SK-N-SH (cell line): Measurements from ENCODE around the gene TBL1Y. TPM values are rescaled to one million over a fixed set of nuclear protein-coding genes. Genes with fewer than 3 reads are reported as not detected.

ENCODE experiments used
- CTCF ChIA-PET: fragments of 300-600, 350-600 bp; formaldehyde crosslinking; extraction: SDS; loops from one replicate; lab custom pipeline; 2021; lab: Yijun Ruan, JAX
- POLR2A ChIA-PET: fragments of 350-600 bp; sonication (Branson Sonifier 250); formaldehyde crosslinking; extraction: SDS; loops from one replicate; lab custom pipeline; 2020; ENCODE audit warnings: antibody characterized with exemption, inconsistent platforms; lab: Yijun Ruan, JAX
- DNase-seq: peaks from one replicate; pipeline ENCODE4 v3.0.0; 2012
- H2AFZ ChIP-seq: fragments of 200-600 bp; sonication (generic); 2 replicates; pipeline ENCODE4 v1.8.1; 2016; ENCODE audit warnings: antibody characterized with exemption, mild to moderate bottlenecking, low read depth
- H3F3A ChIP-seq: fragments of 200-600 bp; sonication (generic); replicated peaks from 2 replicates; pipeline ENCODE3; 2016; ENCODE audit warnings: antibody characterized with exemption, mild to moderate bottlenecking; ENCODE audit not compliant: insufficient read depth
- H3K27ac ChIP-seq, 2 experiments: fragments of 200-500 bp in 1 of 2; fragments of 200-600 bp in 1 of 2; sonication (Bioruptor generic) in 1 of 2; sonication (generic), shearing (Covaris generic) in 1 of 2; 2 replicates each; pipeline versions ENCODE4 v1.5.1 to v1.6.1; 2014 to 2016; ENCODE audit warnings: low read depth in 2 of 2, inconsistent platforms in 1 of 2, low read length in 1 of 2, mild to moderate bottlenecking in 1 of 2, mixed read lengths in 1 of 2
- H3K27me3 ChIP-seq: fragments of 200-600 bp; sonication (generic), shearing (Covaris generic); 2 replicates; pipeline ENCODE4 v1.6.1; 2016; ENCODE audit warnings: mixed run types; ENCODE audit not compliant: insufficient read depth
- H3K36me3 ChIP-seq, 2 experiments: fragments of 200-500 bp in 1 of 2; fragments of 200-600 bp in 1 of 2; sonication (Bioruptor generic) in 1 of 2; sonication (generic) in 1 of 2; replicated peaks in 1 of 2; 2 replicates each; pipeline versions ENCODE3 to v1.5.1; 2014 to 2016; ENCODE audit warnings: low read length in 1 of 2, mild to moderate bottlenecking in 1 of 2; ENCODE audit not compliant: insufficient read depth in 2 of 2, control insufficient read depth in 1 of 2
- H3K4me1 ChIP-seq, 2 experiments: fragments of 200-500 bp in 1 of 2; fragments of 200-600 bp in 1 of 2; sonication (Bioruptor generic) in 1 of 2; sonication (generic), shearing (Covaris generic) in 1 of 2; 2 replicates each; pipeline versions ENCODE4 v1.5.1 to v1.6.1; 2014 to 2016; ENCODE audit warnings: low read depth in 1 of 2, low read length in 1 of 2, mixed run types in 1 of 2; ENCODE audit not compliant: insufficient read depth in 2 of 2, control insufficient read depth in 1 of 2
- H3K4me2 ChIP-seq: fragments of 200-600 bp; sonication (generic), shearing (Covaris generic); 2 replicates; pipeline ENCODE4 v1.6.1; 2017; ENCODE audit warnings: mixed run types
- H3K4me3 ChIP-seq, 2 experiments: fragments of 200-500 bp in 1 of 2; fragments of 200-600 bp in 1 of 2; sonication (Bioruptor generic) in 1 of 2; sonication (generic), shearing (Covaris generic) in 1 of 2; 2 replicates each; pipeline versions ENCODE4 v1.5.1 to v1.8.1; 2014 to 2016; ENCODE audit warnings: low read depth in 2 of 2, inconsistent platforms in 1 of 2, low read length in 1 of 2, mild to moderate bottlenecking in 1 of 2, mixed read lengths in 1 of 2, moderate library complexity in 1 of 2
- H3K79me2 ChIP-seq: fragments of 200-600 bp; sonication (generic); 2 replicates; pipeline ENCODE4 v1.8.1; 2017; ENCODE audit warnings: mild to moderate bottlenecking; ENCODE audit not compliant: insufficient read depth
- H3K9ac ChIP-seq: fragments of 200-600 bp; sonication (generic); 2 replicates; pipeline ENCODE4 v1.6.1; 2017; ENCODE audit warnings: mixed run types
- H3K9me2 ChIP-seq: fragments of 200-600 bp; sonication (generic); 2 replicates; pipeline ENCODE4 v1.6.1; 2017; ENCODE audit warnings: mixed run types
- H3K9me3 ChIP-seq: fragments of 200-600 bp; sonication (generic); 2 replicates; pipeline ENCODE4 v1.6.1; 2017; ENCODE audit warnings: mixed run types, mild to moderate bottlenecking, moderate library complexity
- H4K20me1 ChIP-seq: fragments of 200-600 bp; sonication (generic); 2 replicates; pipeline ENCODE4 v1.6.1; 2017; ENCODE audit warnings: mild to moderate bottlenecking, mixed run types; ENCODE audit not compliant: insufficient read depth
- CHD2 ChIP-seq: fragments of 150-350 bp; IDR thresholded peaks from 2 replicates; pipeline ENCODE4 v1.6.1; 2018; ENCODE audit warnings: low read length; ENCODE audit not compliant: partially characterized antibody
- ELF1 ChIP-seq: IDR thresholded peaks from 2 replicates; pipeline ENCODE4 v1.4.0; 2012
- FOXM1 ChIP-seq: IDR thresholded peaks from 2 replicates; pipeline ENCODE4 v1.4.0; 2012; ENCODE audit warnings: low read depth, mild to moderate bottlenecking
- JUND ChIP-seq: IDR thresholded peaks from 2 replicates; pipeline ENCODE4 v1.4.0; 2012
- MEF2A ChIP-seq: IDR thresholded peaks from 2 replicates; pipeline ENCODE4 v1.4.0; 2012; ENCODE audit warnings: low read depth, borderline replicate concordance
- NRF1 ChIP-seq: IDR thresholded peaks from 2 replicates; pipeline ENCODE4 v1.6.1; 2012; ENCODE audit warnings: low read depth, mild to moderate bottlenecking, low read length
- POLR2AphosphoS5 ChIP-seq: IDR thresholded peaks from 2 replicates; pipeline ENCODE4 v1.6.1; 2012; ENCODE audit warnings: low read depth, low read length
- RAD21 ChIP-seq: IDR thresholded peaks from 2 replicates; pipeline ENCODE4 v1.6.1; 2012; ENCODE audit warnings: mild to moderate bottlenecking, low read length
- RFX5 ChIP-seq: IDR thresholded peaks from 2 replicates; pipeline ENCODE4 v1.6.1; 2012; ENCODE audit warnings: mild to moderate bottlenecking, improper control_type of control experiment, low read length
- SIN3A ChIP-seq: IDR thresholded peaks from 2 replicates; pipeline ENCODE4 v1.6.1; 2012; ENCODE audit warnings: low read depth, mild to moderate bottlenecking, low read length, moderate library complexity, borderline replicate concordance
- YY1 ChIP-seq: IDR thresholded peaks from 2 replicates; pipeline ENCODE4 v1.4.0; 2012; ENCODE audit warnings: low read depth, mild to moderate bottlenecking
- WGBS: methylation state at CpG from one replicate; pipeline ENCODE4 v1.1.6; 2017; ENCODE audit warnings: low lambda C conversion rate; 5-methylcytosine and 5-hydroxymethylcytosine counted together
- polyA plus RNA-seq, 3 experiments: library from polyadenylated mRNA; depleted of rRNA; stranded (reverse); fragments of >200 nt; gene quantifications; 2 replicates each; pipeline ENCODE4 v1.2.3, GENCODE V29; 2012
- TF ChIP-seq, protein P1 (sequence below): IDR thresholded peaks from 2 replicates; pipeline ENCODE4 v1.4.0; 2012; ENCODE audit warnings: low read depth, borderline replicate concordance
- TF ChIP-seq, protein P2 (sequence below): IDR thresholded peaks from 2 replicates; pipeline ENCODE4 v1.6.1; 2012; ENCODE audit warnings: mild to moderate bottlenecking, low read depth, low read length, moderate library complexity

Gene TBL1Y
- polyA plus RNA-seq, 1 of the 3 experiments (the other 2 are of a cell fraction): not detected

DNA sequence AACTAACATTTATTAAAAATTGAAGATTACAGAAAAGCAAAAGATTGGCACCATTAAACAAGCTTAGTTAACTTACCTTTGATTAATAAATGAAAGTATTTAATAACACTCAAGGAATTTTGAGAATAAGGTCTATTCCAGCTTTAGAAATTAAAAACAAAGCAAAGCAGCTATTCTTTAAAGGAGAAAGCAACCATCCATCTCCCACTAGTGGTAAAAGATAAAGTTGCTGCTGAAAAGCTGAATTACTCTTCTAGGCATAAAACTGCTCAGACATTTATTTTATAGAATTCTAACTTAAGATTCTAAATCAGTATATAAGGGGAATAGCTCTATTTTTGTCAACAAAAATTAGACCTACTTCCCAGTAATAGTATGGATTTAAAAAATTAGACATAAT, 37.2 kb downstream of the TBL1Y start (continued):
- TF ChIP-seq RFX5: no peak
- TF ChIP-seq JUND: no peak
- no peak for TF ChIP-seq NRF1
- TF ChIP-seq, protein P1, sequence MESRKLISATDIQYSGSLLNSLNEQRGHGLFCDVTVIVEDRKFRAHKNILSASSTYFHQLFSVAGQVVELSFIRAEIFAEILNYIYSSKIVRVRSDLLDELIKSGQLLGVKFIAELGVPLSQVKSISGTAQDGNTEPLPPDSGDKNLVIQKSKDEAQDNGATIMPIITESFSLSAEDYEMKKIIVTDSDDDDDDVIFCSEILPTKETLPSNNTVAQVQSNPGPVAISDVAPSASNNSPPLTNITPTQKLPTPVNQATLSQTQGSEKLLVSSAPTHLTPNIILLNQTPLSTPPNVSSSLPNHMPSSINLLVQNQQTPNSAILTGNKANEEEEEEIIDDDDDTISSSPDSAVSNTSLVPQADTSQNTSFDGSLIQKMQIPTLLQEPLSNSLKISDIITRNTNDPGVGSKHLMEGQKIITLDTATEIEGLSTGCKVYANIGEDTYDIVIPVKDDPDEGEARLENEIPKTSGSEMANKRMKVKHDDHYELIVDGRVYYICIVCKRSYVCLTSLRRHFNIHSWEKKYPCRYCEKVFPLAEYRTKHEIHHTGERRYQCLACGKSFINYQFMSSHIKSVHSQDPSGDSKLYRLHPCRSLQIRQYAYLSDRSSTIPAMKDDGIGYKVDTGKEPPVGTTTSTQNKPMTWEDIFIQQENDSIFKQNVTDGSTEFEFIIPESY: no peak
- TF ChIP-seq POLR2AphosphoS5: no peak
- TF ChIP-seq CHD2: no peak
- TF ChIP-seq ELF1: no peak
- no peak for TF ChIP-seq MEF2A
- no peak for TF ChIP-seq SIN3A

DNA sequence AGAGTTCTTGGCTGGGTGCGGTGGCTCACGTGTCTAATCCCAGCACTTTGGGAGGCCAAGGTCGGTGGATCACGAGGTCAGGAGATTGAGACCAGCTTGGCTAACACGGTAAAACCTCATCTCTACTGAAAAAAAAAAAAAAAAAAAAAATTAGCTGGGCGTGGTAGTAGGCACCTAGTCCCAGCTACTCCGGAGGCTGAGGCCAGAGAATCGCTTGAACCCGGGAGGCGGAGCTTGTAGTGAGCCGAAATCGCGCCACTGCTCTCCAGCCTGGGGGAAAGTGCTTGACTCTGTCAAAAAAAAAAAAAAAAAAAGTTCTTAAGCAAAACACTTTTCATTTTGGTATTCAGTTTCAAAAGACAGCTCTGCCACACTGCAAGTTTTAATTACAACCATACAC, 37.9 kb downstream of the TBL1Y start:
- CTCF ChIA-PET: no interaction called here

More for the DNA sequence above, 37.9 kb downstream of the TBL1Y start:
- H2AFZ ChIP-seq: no peak overlapping the region
- WGBS: no CpG with 5 or more reads among the region's 13 CpGs
- H3K4me3 ChIP-seq: no peak overlapping the region
- H3K27ac ChIP-seq: no peak overlapping the region
- POLR2A ChIA-PET: no interaction called here
- H3K36me3 ChIP-seq: no peaks in the 10 kb centered on the region
- H3K9me2 ChIP-seq: no peaks in the 10 kb centered on the region
- no peak overlapping the region for H3K4me2 ChIP-seq
- H3F3A ChIP-seq: no peaks in the 10 kb centered on the region
- DNase-seq: no peak
- H3K4me1 ChIP-seq: no peaks in the 10 kb centered on the region
- TF ChIP-seq FOXM1 (no peak), YY1 (no peak), RAD21 (no peak)
- TF ChIP-seq, protein P2, sequence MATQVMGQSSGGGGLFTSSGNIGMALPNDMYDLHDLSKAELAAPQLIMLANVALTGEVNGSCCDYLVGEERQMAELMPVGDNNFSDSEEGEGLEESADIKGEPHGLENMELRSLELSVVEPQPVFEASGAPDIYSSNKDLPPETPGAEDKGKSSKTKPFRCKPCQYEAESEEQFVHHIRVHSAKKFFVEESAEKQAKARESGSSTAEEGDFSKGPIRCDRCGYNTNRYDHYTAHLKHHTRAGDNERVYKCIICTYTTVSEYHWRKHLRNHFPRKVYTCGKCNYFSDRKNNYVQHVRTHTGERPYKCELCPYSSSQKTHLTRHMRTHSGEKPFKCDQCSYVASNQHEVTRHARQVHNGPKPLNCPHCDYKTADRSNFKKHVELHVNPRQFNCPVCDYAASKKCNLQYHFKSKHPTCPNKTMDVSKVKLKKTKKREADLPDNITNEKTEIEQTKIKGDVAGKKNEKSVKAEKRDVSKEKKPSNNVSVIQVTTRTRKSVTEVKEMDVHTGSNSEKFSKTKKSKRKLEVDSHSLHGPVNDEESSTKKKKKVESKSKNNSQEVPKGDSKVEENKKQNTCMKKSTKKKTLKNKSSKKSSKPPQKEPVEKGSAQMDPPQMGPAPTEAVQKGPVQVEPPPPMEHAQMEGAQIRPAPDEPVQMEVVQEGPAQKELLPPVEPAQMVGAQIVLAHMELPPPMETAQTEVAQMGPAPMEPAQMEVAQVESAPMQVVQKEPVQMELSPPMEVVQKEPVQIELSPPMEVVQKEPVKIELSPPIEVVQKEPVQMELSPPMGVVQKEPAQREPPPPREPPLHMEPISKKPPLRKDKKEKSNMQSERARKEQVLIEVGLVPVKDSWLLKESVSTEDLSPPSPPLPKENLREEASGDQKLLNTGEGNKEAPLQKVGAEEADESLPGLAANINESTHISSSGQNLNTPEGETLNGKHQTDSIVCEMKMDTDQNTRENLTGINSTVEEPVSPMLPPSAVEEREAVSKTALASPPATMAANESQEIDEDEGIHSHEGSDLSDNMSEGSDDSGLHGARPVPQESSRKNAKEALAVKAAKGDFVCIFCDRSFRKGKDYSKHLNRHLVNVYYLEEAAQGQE: no peak
- H3K27me3 ChIP-seq: no peaks in the 10 kb centered on the region
- H3K79me2 ChIP-seq: no peaks in the 10 kb centered on the region
- no peak overlapping the region for H3K9ac ChIP-seq
- no peaks in the 10 kb centered on the region for H4K20me1 ChIP-seq
- H3K9me3 ChIP-seq: no peaks in the 10 kb centered on the region
